IMR-90 (cell line): ENCODE measurements around the gene TBCC. TPM values are rescaled to one million over a fixed set of nuclear protein-coding genes. Genes with fewer than 3 reads are reported as not detected.

Experiments
- ATAC-seq: fragments of 200-7000 bp; cut with Tn5 transposase; 2 replicates; pipeline ENCODE4 v1.9.1; 2020; ENCODE audit warnings: low read depth, mild to moderate bottlenecking, moderate library complexity
- BruUV-seq: library from RNA; stranded (reverse); fragments of 400-500 nt; replicated peaks from 2 replicates; lab custom pipeline; 2021; lab: Mats Ljungman, UMichigan
- CTCF ChIA-PET: fragments of 300-600 bp; formaldehyde crosslinking; extraction: SDS; loops from one replicate; lab custom pipeline; 2021; ENCODE audit warnings: antibody characterized with exemption; lab: Yijun Ruan, JAX
- POLR2A ChIA-PET: fragments of 300-600 bp; sonication (Branson Sonifier 250); formaldehyde crosslinking; loops from one replicate; lab custom pipeline; 2022; ENCODE audit warnings: antibody characterized with exemption; ENCODE audit not compliant: unreplicated experiment; lab: Charles Lee
- DNase-seq: peaks from one replicate; pipeline ENCODE4 v3.0.0; 2013
- H2AFZ ChIP-seq: replicated peaks from 2 replicates; pipeline ENCODE3; 2013; ENCODE audit warnings: low read length, mild to moderate bottlenecking; ENCODE audit not compliant: poor library complexity
- H2AK5ac ChIP-seq: 2 replicates; pipeline ENCODE4 v1.6.1; 2013; ENCODE audit warnings: low read depth, low read length, inconsistent platforms
- H2AK9ac ChIP-seq: replicated peaks from 2 replicates; pipeline ENCODE3; 2013; ENCODE audit warnings: mild to moderate bottlenecking, low read depth, low read length, moderate library complexity; ENCODE audit not compliant: poor library complexity
- H2BK120ac ChIP-seq: 2 replicates; pipeline ENCODE4 v1.6.1; 2013; ENCODE audit warnings: low read depth, low read length, inconsistent platforms
- H2BK15ac ChIP-seq: 3 replicates; pipeline ENCODE4 v1.6.1; 2013; ENCODE audit warnings: low read depth, low read length, inconsistent platforms
- H2BK20ac ChIP-seq: 2 replicates; pipeline ENCODE4 v1.6.1; 2013; ENCODE audit warnings: low read depth, mild to moderate bottlenecking, inconsistent platforms, low read length, moderate library complexity
- H2BK5ac ChIP-seq: 2 replicates; pipeline ENCODE4 v1.6.1; 2013; ENCODE audit warnings: mild to moderate bottlenecking, low read depth, low read length, inconsistent platforms; ENCODE audit not compliant: poor library complexity, severe bottlenecking
- H3K14ac ChIP-seq: replicated peaks from 2 replicates; pipeline ENCODE4 v1.6.1; 2013; ENCODE audit warnings: low read depth, low read length, inconsistent platforms
- H3K18ac ChIP-seq: 2 replicates; pipeline ENCODE4 v1.6.1; 2013; ENCODE audit warnings: low read depth, low read length, control low read depth
- H3K23ac ChIP-seq: 2 replicates; pipeline ENCODE4 v1.6.1; 2013; ENCODE audit warnings: low read depth, low read length, inconsistent platforms
- H3K27ac ChIP-seq: 2 replicates; pipeline ENCODE4 v1.5.1; 2013; ENCODE audit warnings: mild to moderate bottlenecking, control low read depth, low read length; ENCODE audit not compliant: insufficient read depth
- H3K27me3 ChIP-seq: 2 replicates; pipeline ENCODE4 v1.6.1; 2013; ENCODE audit warnings: low read length; ENCODE audit not compliant: control insufficient read depth, insufficient read depth
- H3K36me3 ChIP-seq: 2 replicates; pipeline ENCODE4 v1.6.1; 2013; ENCODE audit warnings: low read length, mixed read lengths; ENCODE audit not compliant: control insufficient read depth, insufficient read depth
- H3K4ac ChIP-seq: 2 replicates; pipeline ENCODE4 v1.6.1; 2013; ENCODE audit warnings: low read depth, low read length, inconsistent platforms
- H3K4me1 ChIP-seq: 2 replicates; pipeline ENCODE4 v1.6.1; 2013; ENCODE audit warnings: low read length, mixed read lengths; ENCODE audit not compliant: control insufficient read depth, insufficient read depth
- H3K4me2 ChIP-seq: 2 replicates; pipeline ENCODE4 v1.6.1; 2013; ENCODE audit warnings: low read depth, mild to moderate bottlenecking, control low read depth, low read length, moderate library complexity
- H3K4me3 ChIP-seq: 2 replicates; pipeline ENCODE4 v1.5.1; 2013; ENCODE audit warnings: low read depth, mild to moderate bottlenecking, control low read depth, low read length, moderate library complexity; ENCODE audit not compliant: insufficient read depth
- H3K56ac ChIP-seq: 2 replicates; pipeline ENCODE4 v1.6.1; 2013; ENCODE audit warnings: low read length, inconsistent platforms; ENCODE audit not compliant: insufficient read depth; ENCODE audit errors: extremely low read depth
- H3K79me1 ChIP-seq, 2 experiments: 2 replicates each; pipeline ENCODE4 v1.6.1; 2013; ENCODE audit warnings: low read length in 2 of 2, inconsistent platforms in 1 of 2, low read depth in 1 of 2
- H3K9ac ChIP-seq: 2 replicates; pipeline ENCODE4 v1.6.1; 2013; ENCODE audit warnings: low read depth, low read length, control low read depth
- H3K9me1 ChIP-seq: 2 replicates; pipeline ENCODE4 v1.6.1; 2013; ENCODE audit warnings: low read length, inconsistent platforms; ENCODE audit not compliant: insufficient read depth
- H3K9me3 ChIP-seq: 2 replicates; pipeline ENCODE4 v1.6.1; 2013; ENCODE audit warnings: low read length; ENCODE audit not compliant: control insufficient read depth, insufficient read depth
- H4K20me1 ChIP-seq: 2 replicates; pipeline ENCODE4 v1.6.1; 2013; ENCODE audit warnings: low read length, inconsistent platforms; ENCODE audit not compliant: insufficient read depth
- H4K5ac ChIP-seq: 2 replicates; pipeline ENCODE4 v1.6.1; 2013; ENCODE audit warnings: mild to moderate bottlenecking, low read depth, low read length, control low read depth
- H4K8ac ChIP-seq, 2 experiments: 2 replicates each; pipeline ENCODE4 v1.6.1; 2013; ENCODE audit warnings: low read depth in 2 of 2, low read length in 2 of 2, control low read depth in 1 of 2, inconsistent platforms in 1 of 2
- H4K91ac ChIP-seq: 2 replicates; pipeline ENCODE4 v1.6.1; 2013; ENCODE audit warnings: low read depth, low read length, inconsistent platforms; ENCODE audit not compliant: insufficient read depth
- BHLHE40 ChIP-seq: fragments of 150-350 bp; IDR thresholded peaks from 2 replicates; pipeline ENCODE4 v1.6.1; 2016; ENCODE audit warnings: mild to moderate bottlenecking, low read depth, low read length
- CEBPB ChIP-seq: IDR thresholded peaks from 2 replicates; pipeline ENCODE4 v1.6.1; 2012; ENCODE audit warnings: low read depth, low read length, improper control_type of control experiment
- CHD1 ChIP-seq: IDR thresholded peaks from 2 replicates; pipeline ENCODE4 v1.6.1; 2012; ENCODE audit warnings: low read depth, low read length, improper control_type of control experiment
- FOS ChIP-seq: fragments of 150-350 bp; IDR thresholded peaks from 2 replicates; pipeline ENCODE4 v1.6.1; 2016; ENCODE audit warnings: low read depth, low read length
- MAFK ChIP-seq: IDR thresholded peaks from 2 replicates; pipeline ENCODE4 v1.6.1; 2012; ENCODE audit warnings: low read depth, low read length, improper control_type of control experiment
- MAZ ChIP-seq: IDR thresholded peaks from 2 replicates; pipeline ENCODE4 v1.6.1; 2012; ENCODE audit warnings: low read depth, mild to moderate bottlenecking, low read length, improper control_type of control experiment, moderate library complexity, borderline replicate concordance
- NFE2L2 ChIP-seq: fragments of 150-350 bp; IDR thresholded peaks from 2 replicates; pipeline ENCODE4 v1.6.1; 2016; ENCODE audit warnings: low read depth, mild to moderate bottlenecking, low read length
- POLR2A ChIP-seq: IDR thresholded peaks from 2 replicates; pipeline ENCODE4 v1.6.1; 2012; ENCODE audit warnings: mild to moderate bottlenecking, low read depth, low read length
- RAD21 ChIP-seq: IDR thresholded peaks from 2 replicates; pipeline ENCODE4 v1.6.1; 2012; ENCODE audit warnings: low read length, improper control_type of control experiment
- RCOR1 ChIP-seq: IDR thresholded peaks from 2 replicates; pipeline ENCODE4 v1.6.1; 2012; ENCODE audit warnings: mild to moderate bottlenecking, low read length, improper control_type of control experiment; ENCODE audit not compliant: insufficient replicate concordance
- RFX5 ChIP-seq: IDR thresholded peaks from 2 replicates; pipeline ENCODE4 v1.8.0; 2012; ENCODE audit warnings: low read depth, mild to moderate bottlenecking, low read length, moderate library complexity
- USF2 ChIP-seq: fragments of 150-350 bp; IDR thresholded peaks from 2 replicates; pipeline ENCODE4 v1.6.1; 2017; ENCODE audit warnings: mild to moderate bottlenecking, antibody characterized with exemption, low read length, low read depth
- WGBS, 2 experiments: methylation state at CpG; one replicate each; pipeline versions ENCODE4 v1.1.5 to v1.1.7; 2013; ENCODE audit warnings: missing lambda C conversion rate in 2 of 2; ENCODE audit not compliant: insufficient read length in 1 of 2; ENCODE audit errors: extremely low coverage in 2 of 2; 5-methylcytosine and 5-hydroxymethylcytosine counted together
- dilution Hi-C: fragments of 300-500 bp; cut with HindIII; formaldehyde crosslinking; loops from one replicate; pipeline ENCODE4 v1.14.3; 2018; ENCODE audit warnings: low sequenced_read_pairs; ENCODE audit not compliant: unreplicated experiment
- in situ Hi-C: fragments of 300-500 bp; cut with MboI; formaldehyde crosslinking; loops from 3 replicates; pipeline ENCODE4 v1.14.3; 2019; ENCODE audit warnings: low sequenced_read_pairs, inconsistent platforms, mixed read lengths
- intact Hi-C: fragments of 100-400 bp; cut with micrococcal nuclease; formaldehyde crosslinking; loops from 2 replicates; pipeline ENCODE4 v1.10.0; 2022
- polyA plus RNA-seq, 3 experiments: library from polyadenylated mRNA; depleted of rRNA; stranded (reverse); fragments of >200 nt; gene quantifications; 2 replicates each; pipeline ENCODE4 v1.2.3, GENCODE V29; 2012; ENCODE audit warnings: low replicate concordance in 1 of 3
- total RNA-seq: library from RNA; depleted of rRNA; stranded (reverse); fragments of >200 nt; gene quantifications from 2 replicates; pipeline ENCODE4 v1.2.3, GENCODE V29; 2012
- TF ChIP-seq, protein P1 (sequence below): conservative IDR thresholded peaks from 2 replicates; pipeline ENCODE4 v1.5.1; 2012; ENCODE audit warnings: mild to moderate bottlenecking, low read depth, low read length, improper control_type of control experiment
- TF ChIP-seq, protein P2 (sequence below): fragments of 150-350 bp; IDR thresholded peaks from 2 replicates; pipeline ENCODE4 v1.6.1; 2016; ENCODE audit warnings: low read depth, mild to moderate bottlenecking, low read length, moderate library complexity, borderline replicate concordance

The TBCC gene
- total and polyA plus RNA-seq, 2 of the 4 experiments (the other 2 are of a cell fraction), result 23.0 to 32.6 TPM

DNA sequence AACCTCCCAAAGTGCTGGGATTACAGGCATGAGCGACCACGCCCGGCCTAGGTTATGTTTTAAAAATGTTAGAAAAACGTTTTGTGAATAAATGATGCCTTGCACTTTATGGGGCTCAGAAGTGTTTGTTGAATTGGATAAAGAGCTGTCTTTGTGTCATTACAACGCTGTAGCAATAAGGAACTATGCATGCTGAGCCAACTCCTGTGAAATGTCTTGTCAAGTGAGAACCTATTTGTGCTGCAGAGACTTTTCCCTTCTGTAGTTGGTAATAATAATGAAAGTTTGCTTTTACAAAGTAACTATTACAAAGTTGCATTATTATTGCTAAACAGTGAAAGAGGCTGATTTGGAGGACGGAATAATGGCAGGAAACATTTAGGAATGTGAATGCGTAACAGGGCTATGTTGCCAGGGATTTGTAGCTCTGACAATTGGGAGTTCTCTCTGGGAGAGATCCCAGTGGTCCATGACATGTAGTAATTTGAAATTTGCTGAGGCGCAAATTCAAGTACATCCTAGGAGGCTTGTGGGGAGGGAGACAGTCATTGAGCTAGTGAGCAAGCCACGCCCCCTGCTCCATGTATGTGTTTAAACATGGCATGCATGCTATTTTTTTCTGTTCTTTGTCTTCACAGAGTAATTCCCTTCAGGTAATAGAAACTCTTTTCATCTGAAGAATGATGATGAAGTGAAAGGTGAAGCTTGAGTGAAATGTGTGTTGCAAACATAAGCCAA is 19.2 kb upstream of the TBCC start (continued):
- no peak for TF ChIP-seq MAZ

GRCh38 chr6:42762950-42763349 is 17.0 kb upstream of the TBCC start:
- no peak overlapping the region for H2BK20ac ChIP-seq
- no peak overlapping the region for H2BK5ac ChIP-seq
- H2AFZ ChIP-seq, result no peak overlapping the region
- H2AK5ac ChIP-seq, result no peak overlapping the region
- H3K4me2 ChIP-seq, result no peak overlapping the region
- BruUV-seq, result no TSS peak
- ATAC-seq (no peak), DNase-seq (no peak)
- no peak overlapping the region for H3K23ac ChIP-seq
- H3K79me1 ChIP-seq, result peaks cover 0 to 5% of the 10 kb centered on the region in 2 experiments; a peak in 1 of 4 replicates
- ChIA-PET POLR2A (interaction anchor here (0.6 kb wide), 1 partner anchor 14 kb away, joined by 8 read pairs; no protein-coding TSS in a partner anchor), CTCF (no interaction called here)
- no peak overlapping the region for H3K56ac ChIP-seq
- H4K8ac ChIP-seq, result no peak overlapping the region
- dilution Hi-C loops (no loop called here), in situ Hi-C loops (no loop called here), intact Hi-C loops (no loop called here)
- WGBS, 2 experiments, result no CpG with 5 or more reads among the region's 3 CpGs
- no peak overlapping the region for H3K4ac ChIP-seq
- H4K20me1 ChIP-seq, result no peaks in the 10 kb centered on the region
- H3K27me3 ChIP-seq, result no peaks in the 10 kb centered on the region
- no peak overlapping the region for H3K27ac ChIP-seq
- peaks cover 5% of the 10 kb centered on the region; the same call in 1 of the 2 replicates for H3K4me1 ChIP-seq
- no peak overlapping the region for H2AK9ac ChIP-seq
- no peak overlapping the region for H3K9ac ChIP-seq
- H3K18ac ChIP-seq, result no peak overlapping the region
- no peak overlapping the region for H2BK15ac ChIP-seq
- H3K14ac ChIP-seq, result no peak overlapping the region
- no peak overlapping the region for H4K5ac ChIP-seq
- H3K4me3 ChIP-seq, result no peak overlapping the region
- H3K9me3 ChIP-seq, result no peaks in the 10 kb centered on the region
- peaks cover 8% of the 10 kb centered on the region for H3K9me1 ChIP-seq
- no peak overlapping the region for H4K91ac ChIP-seq
- H3K36me3 ChIP-seq, result no peaks in the 10 kb centered on the region
- no peak overlapping the region for H2BK120ac ChIP-seq
- TF ChIP-seq, protein P1, sequence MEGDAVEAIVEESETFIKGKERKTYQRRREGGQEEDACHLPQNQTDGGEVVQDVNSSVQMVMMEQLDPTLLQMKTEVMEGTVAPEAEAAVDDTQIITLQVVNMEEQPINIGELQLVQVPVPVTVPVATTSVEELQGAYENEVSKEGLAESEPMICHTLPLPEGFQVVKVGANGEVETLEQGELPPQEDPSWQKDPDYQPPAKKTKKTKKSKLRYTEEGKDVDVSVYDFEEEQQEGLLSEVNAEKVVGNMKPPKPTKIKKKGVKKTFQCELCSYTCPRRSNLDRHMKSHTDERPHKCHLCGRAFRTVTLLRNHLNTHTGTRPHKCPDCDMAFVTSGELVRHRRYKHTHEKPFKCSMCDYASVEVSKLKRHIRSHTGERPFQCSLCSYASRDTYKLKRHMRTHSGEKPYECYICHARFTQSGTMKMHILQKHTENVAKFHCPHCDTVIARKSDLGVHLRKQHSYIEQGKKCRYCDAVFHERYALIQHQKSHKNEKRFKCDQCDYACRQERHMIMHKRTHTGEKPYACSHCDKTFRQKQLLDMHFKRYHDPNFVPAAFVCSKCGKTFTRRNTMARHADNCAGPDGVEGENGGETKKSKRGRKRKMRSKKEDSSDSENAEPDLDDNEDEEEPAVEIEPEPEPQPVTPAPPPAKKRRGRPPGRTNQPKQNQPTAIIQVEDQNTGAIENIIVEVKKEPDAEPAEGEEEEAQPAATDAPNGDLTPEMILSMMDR, result no peak
- TF ChIP-seq POLR2A (no peak), CEBPB (no peak), USF2 (no peak), BHLHE40 (no peak), RFX5 (no peak), MAFK (no peak), RAD21 (no peak), NFE2L2 (no peak), CHD1 (no peak), FOS (no peak), RCOR1 (no peak)
- TF ChIP-seq, protein P2, sequence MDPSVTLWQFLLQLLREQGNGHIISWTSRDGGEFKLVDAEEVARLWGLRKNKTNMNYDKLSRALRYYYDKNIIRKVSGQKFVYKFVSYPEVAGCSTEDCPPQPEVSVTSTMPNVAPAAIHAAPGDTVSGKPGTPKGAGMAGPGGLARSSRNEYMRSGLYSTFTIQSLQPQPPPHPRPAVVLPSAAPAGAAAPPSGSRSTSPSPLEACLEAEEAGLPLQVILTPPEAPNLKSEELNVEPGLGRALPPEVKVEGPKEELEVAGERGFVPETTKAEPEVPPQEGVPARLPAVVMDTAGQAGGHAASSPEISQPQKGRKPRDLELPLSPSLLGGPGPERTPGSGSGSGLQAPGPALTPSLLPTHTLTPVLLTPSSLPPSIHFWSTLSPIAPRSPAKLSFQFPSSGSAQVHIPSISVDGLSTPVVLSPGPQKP, result no peak
